HEK293 (cell line): ENCODE results near the gene ZNF786.

Experiments
- HIC1 ChIP-seq: fragments of 450-650 bp; formaldehyde crosslinking; IDR thresholded peaks from 2 replicates; pipeline ENCODE4 v1.5.1; 2016; ENCODE audit warnings: missing biosample characterization, missing genetic modification characterization
- KLF17 ChIP-seq: fragments of 450-650 bp; formaldehyde crosslinking; IDR thresholded peaks from 2 replicates; pipeline ENCODE4 v1.5.1; 2016; ENCODE audit warnings: missing biosample characterization, missing genetic modification characterization
- OSR2 ChIP-seq: fragments of 450-650 bp; formaldehyde crosslinking; IDR thresholded peaks from 2 replicates; pipeline ENCODE4 v1.5.1; 2016; ENCODE audit warnings: missing biosample characterization, missing genetic modification characterization
- OVOL3 ChIP-seq: fragments of 450-650 bp; formaldehyde crosslinking; IDR thresholded peaks from 2 replicates; pipeline ENCODE4 v1.5.1; 2016; ENCODE audit warnings: missing biosample characterization, missing genetic modification characterization
- PRDM2 ChIP-seq: fragments of 450-650 bp; formaldehyde crosslinking; IDR thresholded peaks from 2 replicates; pipeline ENCODE4 v1.5.1; 2016; ENCODE audit warnings: missing biosample characterization, missing genetic modification characterization, borderline replicate concordance
- ZBTB1 ChIP-seq: fragments of 450-650 bp; formaldehyde crosslinking; IDR thresholded peaks from 2 replicates; pipeline ENCODE4 v1.5.1; 2016; ENCODE audit warnings: missing biosample characterization, missing genetic modification characterization
- ZBTB7A ChIP-seq: fragments of 450-650 bp; formaldehyde crosslinking; IDR thresholded peaks from 2 replicates; pipeline ENCODE4 v1.5.1; 2016; ENCODE audit warnings: low read depth, missing biosample characterization, missing genetic modification characterization
- ZFHX2 ChIP-seq: fragments of 450-650 bp; formaldehyde crosslinking; conservative IDR thresholded peaks from 2 replicates; pipeline ENCODE4 v1.5.1; 2016; ENCODE audit warnings: missing biosample characterization, missing genetic modification characterization
- ZFP37 ChIP-seq: fragments of 450-650 bp; formaldehyde crosslinking; IDR thresholded peaks from 2 replicates; pipeline ENCODE4 v1.5.1; 2016; ENCODE audit warnings: missing biosample characterization, missing genetic modification characterization
- ZFP41 ChIP-seq: fragments of 450-650 bp; formaldehyde crosslinking; IDR thresholded peaks from 2 replicates; pipeline ENCODE4 v1.5.1; 2016; ENCODE audit warnings: missing biosample characterization, missing genetic modification characterization, borderline replicate concordance
- ZNF175 ChIP-seq: fragments of 450-650 bp; formaldehyde crosslinking; IDR thresholded peaks from 2 replicates; pipeline ENCODE4 v1.5.1; 2016; ENCODE audit warnings: missing biosample characterization, missing genetic modification characterization
- ZNF221 ChIP-seq: fragments of 450-650 bp; formaldehyde crosslinking; IDR thresholded peaks from 2 replicates; pipeline ENCODE4 v1.5.1; 2017; ENCODE audit warnings: missing biosample characterization, missing genetic modification characterization, borderline replicate concordance
- ZNF239 ChIP-seq: fragments of 450-650 bp; formaldehyde crosslinking; IDR thresholded peaks from 2 replicates; pipeline ENCODE4 v1.5.1; 2016; ENCODE audit warnings: missing biosample characterization, missing genetic modification characterization
- ZNF266 ChIP-seq: fragments of 450-650 bp; formaldehyde crosslinking; IDR thresholded peaks from 2 replicates; pipeline ENCODE4 v1.5.1; 2016; ENCODE audit warnings: missing biosample characterization, missing genetic modification characterization, low read depth
- ZNF341 ChIP-seq: fragments of 450-650 bp; formaldehyde crosslinking; IDR thresholded peaks from 2 replicates; pipeline ENCODE4; 2016; ENCODE audit warnings: low read depth, missing biosample characterization, missing genetic modification characterization
- ZNF366 ChIP-seq: fragments of 450-650 bp; formaldehyde crosslinking; conservative IDR thresholded peaks from 2 replicates; pipeline ENCODE4 v1.5.1; 2016; ENCODE audit warnings: missing biosample characterization, missing genetic modification characterization
- ZNF391 ChIP-seq: fragments of 450-650 bp; formaldehyde crosslinking; IDR thresholded peaks from 2 replicates; pipeline ENCODE4 v1.5.1; 2016; ENCODE audit warnings: low read depth, missing biosample characterization, missing genetic modification characterization, borderline replicate concordance
- ZNF473 ChIP-seq: fragments of 450-650 bp; formaldehyde crosslinking; IDR thresholded peaks from 2 replicates; pipeline ENCODE4 v1.5.1; 2017; ENCODE audit warnings: missing biosample characterization, missing genetic modification characterization
- ZNF513 ChIP-seq: fragments of 450-650 bp; IDR thresholded peaks from 2 replicates; pipeline ENCODE4 v1.5.1; 2018; ENCODE audit warnings: missing biosample characterization, missing genetic modification characterization
- ZNF530 ChIP-seq: fragments of 450-650 bp; formaldehyde crosslinking; IDR thresholded peaks from 2 replicates; pipeline ENCODE4 v1.5.1; 2016; ENCODE audit warnings: low read depth, missing biosample characterization, missing genetic modification characterization
- ZNF548 ChIP-seq: fragments of 450-650 bp; formaldehyde crosslinking; IDR thresholded peaks from 2 replicates; pipeline ENCODE4 v1.5.1; 2016; ENCODE audit warnings: missing biosample characterization, missing genetic modification characterization
- ZNF549 ChIP-seq: fragments of 450-650 bp; IDR thresholded peaks from 2 replicates; pipeline ENCODE4 v1.5.1; 2018; ENCODE audit warnings: missing biosample characterization, missing genetic modification characterization, mild to moderate bottlenecking, inconsistent platforms, moderate library complexity
- ZNF555 ChIP-seq: fragments of 450-650 bp; formaldehyde crosslinking; conservative IDR thresholded peaks from 2 replicates; pipeline ENCODE4 v1.5.1; 2017; ENCODE audit warnings: missing biosample characterization, mild to moderate bottlenecking, missing genetic modification characterization, inconsistent platforms
- ZNF677 ChIP-seq: fragments of 450-650 bp; IDR thresholded peaks from 2 replicates; pipeline ENCODE4 v1.5.0; 2018; ENCODE audit warnings: missing biosample characterization, mild to moderate bottlenecking, missing genetic modification characterization, moderate library complexity
- ZNF768 ChIP-seq: fragments of 450-650 bp; formaldehyde crosslinking; IDR thresholded peaks from 2 replicates; pipeline ENCODE4 v1.5.1; 2018; ENCODE audit warnings: missing biosample characterization, mild to moderate bottlenecking, missing genetic modification characterization
- ZNF776 ChIP-seq: fragments of 450-650 bp; formaldehyde crosslinking; IDR thresholded peaks from 2 replicates; pipeline ENCODE4 v1.5.0; 2017; ENCODE audit warnings: missing biosample characterization, missing genetic modification characterization, borderline replicate concordance
- ZNF785 ChIP-seq: fragments of 450-650 bp; formaldehyde crosslinking; IDR thresholded peaks from 2 replicates; pipeline ENCODE4 v1.5.1; 2016; ENCODE audit warnings: missing biosample characterization, missing genetic modification characterization
- ZSCAN30 ChIP-seq: fragments of 450-650 bp; IDR thresholded peaks from 2 replicates; pipeline ENCODE4 v1.5.1; 2018; ENCODE audit warnings: missing biosample characterization, mild to moderate bottlenecking, missing genetic modification characterization, moderate library complexity

The ZNF786 gene

GRCh38 chr7:149125863-149126661 lies 35.5 kb upstream of the ZNF786 start, which contains the start of gene ZNF425 (continued):
- TF ChIP-seq HIC1 (tag by site-specific recombination) (peak; percentile 56; the same call in 1 of the 2 replicates), ZBTB7A (tag by site-specific recombination) (peak; percentile 29), ZNF768 (0 out of 2 replicates have a peak, but pooled peaks have one; percentile 3), ZNF513 (tag by site-specific recombination) (0 out of 2 replicates have a peak, but pooled peaks have one; percentile 11), ZNF776 (tag by site-specific recombination) (no peak), ZNF366 (0 out of 2 replicates have a peak, but pooled peaks have one; percentile 10), ZNF473 (tag by site-specific recombination) (no peak), KLF17 (tag by site-specific recombination) (peak; percentile 75), ZNF239 (tag by site-specific recombination) (peak; percentile 47; the same call in 1 of the 2 replicates), ZNF391 (tag by site-specific recombination) (peak; percentile 93), PRDM2 (peak; percentile 77; the same call in 1 of the 2 replicates), ZNF785 (tag by site-specific recombination) (peak; percentile 38; the same call in 1 of the 2 replicates), ZNF221 (tag by site-specific recombination) (no peak), ZSCAN30 (tag by site-specific recombination) (peak; percentile 91), ZBTB1 (tag by site-specific recombination) (0 out of 2 replicates have a peak, but pooled peaks have one; percentile 16), ZNF555 (tag by site-specific recombination) (no peak), ZNF175 (tag by site-specific recombination) (no peak), ZNF266 (no peak), ZFP41 (0 out of 2 replicates have a peak, but pooled peaks have one; percentile 34), ZNF341 (peak; percentile 93), ZNF549 (tag by site-specific recombination) (no peak), ZNF677 (no peak), ZNF548 (no peak), ZFHX2 (tag by site-specific recombination) (no peak), OSR2 (tag by site-specific recombination) (peak; percentile 48), ZFP37 (tag by site-specific recombination) (peak; percentile 98), ZNF530 (no peak), OVOL3 (peak; percentile 58; the same call in 1 of the 2 replicates)
